ENCODE data around the gene HAGH.

The HAGH gene

DNA sequence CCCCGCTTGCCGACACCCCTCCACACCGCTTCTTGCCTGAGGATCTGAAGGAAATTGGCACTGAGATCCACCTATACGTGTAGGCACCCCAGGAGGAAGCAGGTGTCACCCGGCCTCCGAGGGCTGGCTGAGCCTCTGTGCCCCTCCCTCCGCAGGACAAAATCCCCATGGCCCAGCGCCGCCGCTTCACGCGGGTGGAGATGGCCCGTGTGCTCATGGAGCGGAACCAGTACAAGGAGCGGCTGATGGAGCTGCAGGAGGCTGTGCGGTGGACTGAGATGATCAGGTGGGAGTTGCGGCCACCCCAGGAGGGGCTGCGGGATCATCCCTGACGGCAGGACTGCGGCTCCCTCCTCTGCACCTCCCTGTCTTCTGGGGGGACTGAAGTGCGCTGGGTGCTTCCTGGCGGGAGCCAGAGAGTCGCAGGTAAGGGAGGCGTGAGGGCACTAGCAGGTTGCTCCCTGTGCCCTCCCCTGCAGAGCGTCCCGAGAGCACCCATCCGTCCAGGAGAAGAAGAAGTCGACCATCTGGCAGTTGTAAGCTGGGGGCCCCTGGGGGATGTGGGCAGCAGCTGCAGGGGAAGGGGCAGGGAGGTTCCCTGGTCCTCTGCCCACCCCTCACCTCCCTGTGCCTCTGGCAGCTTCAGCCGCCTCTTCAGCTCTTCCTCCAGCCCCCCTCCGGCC, 64.3 kb downstream of the HAGH start:
- no peak for DNase-seq (ENCODE audit: low spot score)

DNA sequence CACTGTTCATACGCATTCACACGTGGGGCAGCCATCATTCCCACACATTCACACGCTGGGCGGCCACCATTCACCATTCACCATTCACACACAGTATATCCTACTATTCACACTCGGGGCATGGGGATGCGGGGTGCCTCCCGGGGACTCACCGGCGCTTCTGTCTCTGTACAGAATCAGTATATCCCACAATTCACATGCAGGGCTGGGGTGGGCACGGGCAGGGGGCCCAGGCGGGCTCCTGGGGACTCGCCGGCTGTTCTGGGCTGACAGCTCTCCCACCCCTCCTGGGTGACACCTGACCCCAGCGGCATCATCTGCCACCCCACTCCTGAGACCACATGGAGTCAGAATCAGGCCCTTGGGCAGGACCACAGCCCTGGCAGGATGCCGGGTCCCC, 64.9 kb downstream of the HAGH start:
- DNase-seq (ENCODE audit: low spot score): no peak

DNA sequence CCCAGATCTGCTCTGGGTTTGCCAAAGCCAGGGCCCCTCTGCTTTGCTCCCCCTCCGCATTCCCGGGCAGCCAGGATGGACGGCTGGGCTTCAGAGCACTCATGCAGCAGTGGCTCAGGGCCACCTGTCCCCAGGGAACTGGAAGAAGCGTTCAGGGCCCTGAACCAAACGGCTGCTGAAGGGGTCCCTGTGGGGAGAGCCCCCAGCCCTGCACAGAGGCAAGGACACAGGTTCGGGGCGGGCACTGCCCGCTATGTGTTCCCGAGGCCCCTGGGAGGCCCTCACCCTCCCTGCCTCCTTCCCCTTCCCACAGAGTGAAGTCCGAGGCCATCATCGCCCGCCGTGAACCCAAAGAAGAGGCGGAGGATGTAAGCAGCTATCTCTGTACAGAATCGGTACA, 65.7 kb downstream of the HAGH start:
- DNase-seq (ENCODE audit: low spot score): no peak

DNA sequence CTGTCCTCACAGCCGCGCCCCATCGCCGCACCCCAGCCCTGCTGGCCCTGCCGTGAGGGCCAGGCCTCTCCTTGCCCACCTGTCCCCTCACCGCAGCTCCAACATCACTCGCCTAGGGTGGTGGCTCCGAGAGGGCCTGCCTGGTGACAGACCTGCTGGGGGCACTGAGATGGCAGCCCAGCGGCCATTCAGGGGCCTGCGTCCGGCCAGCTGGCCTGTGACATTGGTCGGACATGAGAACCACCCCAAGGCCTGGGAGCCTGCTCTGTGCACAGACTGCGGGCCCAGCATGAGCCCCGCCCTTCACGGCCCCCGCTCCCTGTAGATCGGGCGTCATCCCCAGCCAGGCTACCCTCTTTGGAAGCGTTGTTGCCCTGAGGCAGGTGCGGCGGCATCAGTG, 67.1 kb downstream of the HAGH start:
- DNase-seq (ENCODE audit: low spot score): no peak

DNA sequence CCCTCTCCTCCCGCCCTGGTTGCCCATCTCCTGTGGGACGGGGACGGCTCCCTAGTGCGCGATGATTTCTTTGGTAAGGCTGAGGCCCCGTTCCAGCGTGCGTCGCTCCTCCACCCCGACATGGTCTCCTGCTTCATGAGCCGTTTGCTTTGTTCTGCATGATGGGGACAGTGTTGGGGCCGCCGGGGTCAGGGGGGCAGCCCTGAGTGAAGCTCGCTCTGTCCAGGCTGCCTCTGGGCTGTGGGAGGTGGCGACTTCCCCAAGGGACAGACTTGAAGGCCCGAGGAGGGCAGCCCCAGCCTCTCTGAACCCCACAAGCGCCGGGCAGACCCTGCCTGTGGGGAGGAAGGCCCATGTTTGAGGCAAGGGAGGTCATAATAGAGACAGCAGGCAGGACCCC, 67.7 kb downstream of the HAGH start:
- DNase-seq (ENCODE audit: low spot score): no peak

DNA sequence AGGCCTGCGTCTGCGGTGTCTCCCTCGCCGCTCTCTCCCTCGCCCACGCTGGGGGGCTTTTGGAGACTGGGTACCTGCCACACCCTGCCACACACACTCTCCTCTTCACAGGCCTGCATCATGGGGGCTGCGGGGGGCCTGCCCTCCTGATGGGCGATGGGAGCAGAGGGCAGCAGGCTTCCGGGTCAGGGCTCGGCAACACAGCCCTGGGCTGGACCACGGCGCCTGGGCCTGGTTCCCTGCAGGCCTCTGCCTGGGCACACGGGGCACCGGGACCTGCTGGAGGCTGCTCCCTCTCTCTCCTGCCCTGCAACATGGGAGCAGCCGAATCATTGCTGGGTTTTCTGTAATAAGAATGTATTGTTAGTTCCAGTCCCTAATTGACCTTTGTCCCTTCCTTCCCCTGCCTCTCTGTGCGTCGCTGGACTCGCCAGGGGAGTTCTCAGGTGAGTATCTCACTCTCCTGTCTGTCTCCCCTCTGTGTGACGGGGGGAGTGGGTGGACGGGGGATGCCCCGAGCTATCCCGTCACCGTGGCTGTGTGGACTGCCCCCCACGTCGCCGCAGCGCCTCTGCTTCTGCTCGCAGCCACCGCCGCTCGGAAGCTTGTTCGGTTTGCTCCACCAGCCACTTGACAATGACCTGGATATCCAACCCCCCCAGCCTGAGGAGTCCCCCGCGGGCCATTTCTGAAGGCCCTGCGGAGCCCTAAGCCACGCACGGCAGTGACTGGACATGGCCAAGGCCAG, 68.7 kb downstream of the HAGH start:
- no peak for DNase-seq (ENCODE audit: low spot score)
